Stimulated activated CD4-positive, alpha-beta T cell treated with anti-CD3 and anti-CD28 coated beads, Interleukin-15, amount 100 ng/mL, for 48 hours (primary cell): ENCODE measurements around the gene KCNG2.
"Not testable (repeated sequence)": the region's sequence is repeated elsewhere in the genome, so short reads cannot be mapped to it uniquely, and the experiment has no call there.

Experiments used
- DNase-seq, 2 donors: peaks; one replicate each; pipeline ENCODE4 v3.0.0-alpha.2; 2020; ENCODE audit warnings: low read depth in 2 of 2

The KCNG2 gene

GRCh38 chr18:79870301-79871025 is 72.7 kb downstream of the KCNG2 start:
- no peak for DNase-seq

GRCh38 chr18:79871026-79871390 is 73.3 kb downstream of the KCNG2 start:
- DNase-seq = no peak

- no peak for DNase-seq
Measured at GRCh38 chr18:79871481-79872091, 73.8 kb downstream of the KCNG2 start.

- no peak for DNase-seq
Measured at GRCh38 chr18:79872527-79873444, 75.0 kb downstream of the KCNG2 start.

GRCh38 chr18:79873449-79874110 is 75.8 kb downstream of the KCNG2 start:
- no peak for DNase-seq

- no peak for DNase-seq
Measured at GRCh38 chr18:79874553-79875530, 77.1 kb downstream of the KCNG2 start.

- DNase-seq = no peak
Measured at GRCh38 chr18:79875531-79875919, 77.8 kb downstream of the KCNG2 start.

GRCh38 chr18:79875931-79876461 is 78.3 kb downstream of the KCNG2 start:
- no peak for DNase-seq

GRCh38 chr18:79876497-79876896 is 78.8 kb downstream of the KCNG2 start:
- no peak for DNase-seq

- DNase-seq = no peak
Measured at GRCh38 chr18:79877163-79878091, 79.7 kb downstream of the KCNG2 start.

- DNase-seq = not testable (repeated sequence)
Measured at GRCh38 chr18:79878246-79878645, 80.5 kb downstream of the KCNG2 start.

GRCh38 chr18:79878741-79879378 is 81.1 kb downstream of the KCNG2 start:
- no peak for DNase-seq

- no peak for DNase-seq
Measured at GRCh38 chr18:79879566-79879965, 81.8 kb downstream of the KCNG2 start.

- no peak for DNase-seq
Measured at GRCh38 chr18:79881695-79882094, 84.0 kb downstream of the KCNG2 start.

GRCh38 chr18:79882522-79883241 is 84.9 kb downstream of the KCNG2 start:
- DNase-seq = no peak

GRCh38 chr18:79883461-79884293 is 85.9 kb downstream of the KCNG2 start:
- DNase-seq = no peak

- DNase-seq = no peak
Measured at GRCh38 chr18:79884294-79884962, 86.7 kb downstream of the KCNG2 start.
